H1 (cell line): Measurements from ENCODE around the gene PRDM15. TPM values are rescaled to one million over a fixed set of nuclear protein-coding genes. Genes with fewer than 3 reads are reported as not detected.

Source experiments
- polyA plus RNA-seq, 7 experiments: library from polyadenylated mRNA; depleted of rRNA in 3 of 7; stranded (reverse) in 5 of 7; unstranded in 2 of 7; fragments of >200 nt in 5 of 7; fragments of 200-250 nt in 2 of 7; gene quantifications; 1 replicate in 5 of 7; 2 replicates in 1 of 7; 4 replicates in 1 of 7; pipeline versions ENCODE4 v1.2.1 to v1.2.3, GENCODE V29; 2011 to 2013; ENCODE audit warnings: missing spikeins in 2 of 7, mixed read lengths in 2 of 7
- total RNA-seq: library from RNA; stranded (reverse); fragmentation: NEBNext Ultra II Directional; extraction: Animal tissue kit (Norgen Biotek cat#: 25700); gene quantifications from 2 replicates; pipeline ENCODE4 v1.2.1, GENCODE V29; 2021
- TF ChIP-seq, protein P1 (sequence below): fragments of 300-600 bp; sonication (generic); IDR thresholded peaks from 2 replicates; pipeline ENCODE4 v1.7.1; 2012; ENCODE audit warnings: low read length, moderate library complexity, mild to moderate bottlenecking, inconsistent platforms; ENCODE audit not compliant: insufficient replicate concordance

Gene PRDM15
- total and polyA plus RNA-seq, 2 of the 8 experiments (the other 6 are each of a cell fraction or from before 2014, with no cell fraction given) = 9.7 to 10.5 TPM

DNA sequence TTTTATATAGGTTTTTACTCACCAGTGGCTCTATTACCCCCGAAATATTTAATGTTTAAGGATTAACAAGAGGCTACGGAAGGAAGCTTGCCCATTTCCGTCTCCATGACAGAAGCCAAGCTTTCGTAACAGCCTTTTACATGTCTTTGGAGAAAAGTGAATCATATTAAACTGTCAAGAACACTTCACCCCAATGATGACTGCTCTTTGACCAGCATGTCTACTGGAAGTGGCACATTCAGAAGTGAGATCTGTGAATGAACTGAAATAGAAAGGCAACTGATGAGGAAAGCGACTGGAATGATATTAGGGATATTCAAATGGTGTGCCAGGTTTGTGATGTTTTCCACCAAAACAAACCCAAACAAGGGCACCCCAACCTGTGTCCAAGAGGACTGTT is 8.5 kb upstream of the PRDM15 start (continued):
- TF ChIP-seq, protein P1, sequence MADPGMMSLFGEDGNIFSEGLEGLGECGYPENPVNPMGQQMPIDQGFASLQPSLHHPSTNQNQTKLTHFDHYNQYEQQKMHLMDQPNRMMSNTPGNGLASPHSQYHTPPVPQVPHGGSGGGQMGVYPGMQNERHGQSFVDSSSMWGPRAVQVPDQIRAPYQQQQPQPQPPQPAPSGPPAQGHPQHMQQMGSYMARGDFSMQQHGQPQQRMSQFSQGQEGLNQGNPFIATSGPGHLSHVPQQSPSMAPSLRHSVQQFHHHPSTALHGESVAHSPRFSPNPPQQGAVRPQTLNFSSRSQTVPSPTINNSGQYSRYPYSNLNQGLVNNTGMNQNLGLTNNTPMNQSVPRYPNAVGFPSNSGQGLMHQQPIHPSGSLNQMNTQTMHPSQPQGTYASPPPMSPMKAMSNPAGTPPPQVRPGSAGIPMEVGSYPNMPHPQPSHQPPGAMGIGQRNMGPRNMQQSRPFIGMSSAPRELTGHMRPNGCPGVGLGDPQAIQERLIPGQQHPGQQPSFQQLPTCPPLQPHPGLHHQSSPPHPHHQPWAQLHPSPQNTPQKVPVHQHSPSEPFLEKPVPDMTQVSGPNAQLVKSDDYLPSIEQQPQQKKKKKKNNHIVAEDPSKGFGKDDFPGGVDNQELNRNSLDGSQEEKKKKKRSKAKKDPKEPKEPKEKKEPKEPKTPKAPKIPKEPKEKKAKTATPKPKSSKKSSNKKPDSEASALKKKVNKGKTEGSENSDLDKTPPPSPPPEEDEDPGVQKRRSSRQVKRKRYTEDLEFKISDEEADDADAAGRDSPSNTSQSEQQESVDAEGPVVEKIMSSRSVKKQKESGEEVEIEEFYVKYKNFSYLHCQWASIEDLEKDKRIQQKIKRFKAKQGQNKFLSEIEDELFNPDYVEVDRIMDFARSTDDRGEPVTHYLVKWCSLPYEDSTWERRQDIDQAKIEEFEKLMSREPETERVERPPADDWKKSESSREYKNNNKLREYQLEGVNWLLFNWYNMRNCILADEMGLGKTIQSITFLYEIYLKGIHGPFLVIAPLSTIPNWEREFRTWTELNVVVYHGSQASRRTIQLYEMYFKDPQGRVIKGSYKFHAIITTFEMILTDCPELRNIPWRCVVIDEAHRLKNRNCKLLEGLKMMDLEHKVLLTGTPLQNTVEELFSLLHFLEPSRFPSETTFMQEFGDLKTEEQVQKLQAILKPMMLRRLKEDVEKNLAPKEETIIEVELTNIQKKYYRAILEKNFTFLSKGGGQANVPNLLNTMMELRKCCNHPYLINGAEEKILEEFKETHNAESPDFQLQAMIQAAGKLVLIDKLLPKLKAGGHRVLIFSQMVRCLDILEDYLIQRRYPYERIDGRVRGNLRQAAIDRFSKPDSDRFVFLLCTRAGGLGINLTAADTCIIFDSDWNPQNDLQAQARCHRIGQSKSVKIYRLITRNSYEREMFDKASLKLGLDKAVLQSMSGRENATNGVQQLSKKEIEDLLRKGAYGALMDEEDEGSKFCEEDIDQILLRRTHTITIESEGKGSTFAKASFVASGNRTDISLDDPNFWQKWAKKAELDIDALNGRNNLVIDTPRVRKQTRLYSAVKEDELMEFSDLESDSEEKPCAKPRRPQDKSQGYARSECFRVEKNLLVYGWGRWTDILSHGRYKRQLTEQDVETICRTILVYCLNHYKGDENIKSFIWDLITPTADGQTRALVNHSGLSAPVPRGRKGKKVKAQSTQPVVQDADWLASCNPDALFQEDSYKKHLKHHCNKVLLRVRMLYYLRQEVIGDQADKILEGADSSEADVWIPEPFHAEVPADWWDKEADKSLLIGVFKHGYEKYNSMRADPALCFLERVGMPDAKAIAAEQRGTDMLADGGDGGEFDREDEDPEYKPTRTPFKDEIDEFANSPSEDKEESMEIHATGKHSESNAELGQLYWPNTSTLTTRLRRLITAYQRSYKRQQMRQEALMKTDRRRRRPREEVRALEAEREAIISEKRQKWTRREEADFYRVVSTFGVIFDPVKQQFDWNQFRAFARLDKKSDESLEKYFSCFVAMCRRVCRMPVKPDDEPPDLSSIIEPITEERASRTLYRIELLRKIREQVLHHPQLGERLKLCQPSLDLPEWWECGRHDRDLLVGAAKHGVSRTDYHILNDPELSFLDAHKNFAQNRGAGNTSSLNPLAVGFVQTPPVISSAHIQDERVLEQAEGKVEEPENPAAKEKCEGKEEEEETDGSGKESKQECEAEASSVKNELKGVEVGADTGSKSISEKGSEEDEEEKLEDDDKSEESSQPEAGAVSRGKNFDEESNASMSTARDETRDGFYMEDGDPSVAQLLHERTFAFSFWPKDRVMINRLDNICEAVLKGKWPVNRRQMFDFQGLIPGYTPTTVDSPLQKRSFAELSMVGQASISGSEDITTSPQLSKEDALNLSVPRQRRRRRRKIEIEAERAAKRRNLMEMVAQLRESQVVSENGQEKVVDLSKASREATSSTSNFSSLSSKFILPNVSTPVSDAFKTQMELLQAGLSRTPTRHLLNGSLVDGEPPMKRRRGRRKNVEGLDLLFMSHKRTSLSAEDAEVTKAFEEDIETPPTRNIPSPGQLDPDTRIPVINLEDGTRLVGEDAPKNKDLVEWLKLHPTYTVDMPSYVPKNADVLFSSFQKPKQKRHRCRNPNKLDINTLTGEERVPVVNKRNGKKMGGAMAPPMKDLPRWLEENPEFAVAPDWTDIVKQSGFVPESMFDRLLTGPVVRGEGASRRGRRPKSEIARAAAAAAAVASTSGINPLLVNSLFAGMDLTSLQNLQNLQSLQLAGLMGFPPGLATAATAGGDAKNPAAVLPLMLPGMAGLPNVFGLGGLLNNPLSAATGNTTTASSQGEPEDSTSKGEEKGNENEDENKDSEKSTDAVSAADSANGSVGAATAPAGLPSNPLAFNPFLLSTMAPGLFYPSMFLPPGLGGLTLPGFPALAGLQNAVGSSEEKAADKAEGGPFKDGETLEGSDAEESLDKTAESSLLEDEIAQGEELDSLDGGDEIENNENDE = no peak
